Effector CD8-positive, alpha-beta T cell (primary cell): Measurements from ENCODE around the gene CCL8.
"Not testable (repeated sequence)": the region's sequence is repeated elsewhere in the genome, so short reads cannot be mapped to it uniquely, and the experiment has no call there.

Experiments
- DNase-seq: peaks from one replicate; lab custom pipeline; 2025; lab: John Stamatoyannopoulos, UW

The CCL8 gene

GRCh38 chr17:34314279-34314678 lies 5.0 kb upstream of the CCL8 start:
- no peak for DNase-seq

- no peak for DNase-seq
Measured at GRCh38 chr17:34318474-34318873, 761 bp upstream of the CCL8 start.

GRCh38 chr17:34321964-34322363 lies 2.7 kb downstream of the CCL8 start:
- no peak for DNase-seq

GRCh38 chr17:34327580-34327979 lies 8.3 kb downstream of the CCL8 start:
- not testable (repeated sequence) for DNase-seq

- no peak for DNase-seq
Measured at GRCh38 chr17:34337701-34338100, 18.5 kb downstream of the CCL8 start.

GRCh38 chr17:34339138-34339770 lies 20.0 kb downstream of the CCL8 start:
- no peak for DNase-seq

- no peak for DNase-seq
Measured at GRCh38 chr17:34341916-34342315, 22.7 kb downstream of the CCL8 start.

- no peak for DNase-seq
Measured at GRCh38 chr17:34347063-34347462, 27.8 kb downstream of the CCL8 start.

- no peak for DNase-seq
Measured at GRCh38 chr17:34349751-34350150, 30.5 kb downstream of the CCL8 start.

- DNase-seq: no peak
Measured at GRCh38 chr17:34351096-34351495, 31.9 kb downstream of the CCL8 start.

- DNase-seq: no peak
Measured at GRCh38 chr17:34352191-34352590, 33.0 kb downstream of the CCL8 start.

- DNase-seq: no peak
Measured at GRCh38 chr17:34354637-34355036, 35.4 kb downstream of the CCL8 start.

GRCh38 chr17:34356194-34356593 lies 37.0 kb downstream of the CCL8 start, which contains the start of gene CCL13:
Gene CCL13 (plus strand): TSS chr17:34356480. CDS start chr17:34356527, 47 bp downstream.
- no peak for DNase-seq

- no peak for DNase-seq
Measured at GRCh38 chr17:34357398-34357797, 38.2 kb downstream of the CCL8 start.

- DNase-seq: no peak
Measured at GRCh38 chr17:34358631-34359030, 39.4 kb downstream of the CCL8 start.

- no peak for DNase-seq
Measured at GRCh38 chr17:34360601-34361270, 41.5 kb downstream of the CCL8 start.

GRCh38 chr17:34361478-34362061 lies 42.3 kb downstream of the CCL8 start:
- DNase-seq: peak; percentile 12

GRCh38 chr17:34363183-34363661 lies 44.0 kb downstream of the CCL8 start, which contains the start of gene CCL1:
Gene CCL1 (minus strand): TSS chr17:34363233. CDS start chr17:34363161, 72 bp downstream.
- no peak for DNase-seq

GRCh38 chr17:34364751-34365150 lies 45.5 kb downstream of the CCL8 start:
- DNase-seq: no peak

GRCh38 chr17:34365340-34365739 lies 46.1 kb downstream of the CCL8 start:
- DNase-seq: no peak

- no peak for DNase-seq
Measured at GRCh38 chr17:34366010-34366409, 46.8 kb downstream of the CCL8 start.

GRCh38 chr17:34366529-34367107 lies 47.4 kb downstream of the CCL8 start:
- no peak for DNase-seq
